Stimulated activated CD8-positive, alpha-beta memory T cell treated with anti-CD3 and anti-CD28 coated beads, Interleukin-4, amount 100 ng/mL, for 1 hour (primary cell): ENCODE measurements around the gene GALNT12.

ENCODE experiments used
- DNase-seq, 2 donors: peaks; one replicate each; pipeline ENCODE4 v3.0.0-alpha.2; 2020; ENCODE audit warnings: low read depth in 2 of 2, low spot score in 1 of 2

Gene GALNT12, protein sequence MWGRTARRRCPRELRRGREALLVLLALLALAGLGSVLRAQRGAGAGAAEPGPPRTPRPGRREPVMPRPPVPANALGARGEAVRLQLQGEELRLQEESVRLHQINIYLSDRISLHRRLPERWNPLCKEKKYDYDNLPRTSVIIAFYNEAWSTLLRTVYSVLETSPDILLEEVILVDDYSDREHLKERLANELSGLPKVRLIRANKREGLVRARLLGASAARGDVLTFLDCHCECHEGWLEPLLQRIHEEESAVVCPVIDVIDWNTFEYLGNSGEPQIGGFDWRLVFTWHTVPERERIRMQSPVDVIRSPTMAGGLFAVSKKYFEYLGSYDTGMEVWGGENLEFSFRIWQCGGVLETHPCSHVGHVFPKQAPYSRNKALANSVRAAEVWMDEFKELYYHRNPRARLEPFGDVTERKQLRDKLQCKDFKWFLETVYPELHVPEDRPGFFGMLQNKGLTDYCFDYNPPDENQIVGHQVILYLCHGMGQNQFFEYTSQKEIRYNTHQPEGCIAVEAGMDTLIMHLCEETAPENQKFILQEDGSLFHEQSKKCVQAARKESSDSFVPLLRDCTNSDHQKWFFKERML

DNA sequence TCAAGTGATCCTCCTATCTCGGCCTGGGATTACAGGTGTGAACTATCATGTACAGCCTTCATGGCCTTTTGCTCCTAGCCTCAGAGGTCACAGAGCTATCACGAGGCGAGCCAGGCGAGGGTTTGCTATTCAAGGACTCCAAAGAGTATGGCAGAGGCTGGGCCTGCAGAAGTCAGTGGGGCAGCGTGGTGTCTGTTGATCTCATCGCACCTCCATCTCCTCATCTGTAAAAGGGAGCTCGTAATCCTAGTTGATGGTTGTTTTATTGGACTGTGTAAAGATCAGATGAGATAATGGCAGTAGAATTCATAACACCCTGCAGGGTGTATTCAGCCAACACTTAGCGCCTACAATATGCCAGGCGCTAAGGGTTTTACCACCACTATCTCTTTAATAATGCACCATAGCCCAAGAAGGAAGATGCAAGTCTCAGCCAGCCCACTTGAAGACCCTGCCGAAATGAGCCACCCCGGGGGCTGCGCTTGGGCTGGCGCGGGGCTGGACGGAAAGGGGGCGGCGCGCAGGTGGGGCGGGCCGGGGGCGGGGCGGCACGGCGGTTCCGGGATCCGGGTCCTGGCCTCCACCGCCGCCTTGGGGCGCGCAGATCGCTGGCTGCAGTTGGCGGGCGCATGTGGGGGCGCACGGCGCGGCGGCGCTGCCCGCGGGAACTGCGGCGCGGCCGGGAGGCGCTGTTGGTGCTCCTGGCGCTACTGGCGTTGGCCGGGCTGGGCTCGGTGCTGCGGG lies at the start of gene GALNT12:
Gene GALNT12 (plus strand): TSS at position 601 of the 744 bp plus-strand sequence. CDS start 29 bp downstream, at position 630.
- DNase-seq: no peak

DNA sequence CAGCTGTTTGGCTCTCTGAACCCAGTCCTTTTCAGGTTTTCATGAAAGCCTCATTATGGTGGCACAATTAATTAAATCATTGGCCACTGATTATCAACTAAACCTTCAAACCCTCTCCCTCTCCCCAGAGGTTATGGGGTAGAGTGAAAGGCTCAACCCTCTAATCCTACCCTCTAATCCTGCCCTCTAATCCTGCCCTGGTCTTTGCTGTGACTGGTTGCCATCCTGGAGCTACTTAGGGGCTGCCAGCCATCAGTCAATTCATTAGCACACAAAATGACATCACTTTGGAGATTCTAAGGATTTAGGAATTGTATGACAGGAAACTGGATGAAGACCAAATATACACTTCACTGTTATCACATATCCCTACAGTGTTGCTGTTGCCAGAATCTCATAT lies 47.2 kb upstream of the GALNT12 start:
- DNase-seq: no peak

DNA sequence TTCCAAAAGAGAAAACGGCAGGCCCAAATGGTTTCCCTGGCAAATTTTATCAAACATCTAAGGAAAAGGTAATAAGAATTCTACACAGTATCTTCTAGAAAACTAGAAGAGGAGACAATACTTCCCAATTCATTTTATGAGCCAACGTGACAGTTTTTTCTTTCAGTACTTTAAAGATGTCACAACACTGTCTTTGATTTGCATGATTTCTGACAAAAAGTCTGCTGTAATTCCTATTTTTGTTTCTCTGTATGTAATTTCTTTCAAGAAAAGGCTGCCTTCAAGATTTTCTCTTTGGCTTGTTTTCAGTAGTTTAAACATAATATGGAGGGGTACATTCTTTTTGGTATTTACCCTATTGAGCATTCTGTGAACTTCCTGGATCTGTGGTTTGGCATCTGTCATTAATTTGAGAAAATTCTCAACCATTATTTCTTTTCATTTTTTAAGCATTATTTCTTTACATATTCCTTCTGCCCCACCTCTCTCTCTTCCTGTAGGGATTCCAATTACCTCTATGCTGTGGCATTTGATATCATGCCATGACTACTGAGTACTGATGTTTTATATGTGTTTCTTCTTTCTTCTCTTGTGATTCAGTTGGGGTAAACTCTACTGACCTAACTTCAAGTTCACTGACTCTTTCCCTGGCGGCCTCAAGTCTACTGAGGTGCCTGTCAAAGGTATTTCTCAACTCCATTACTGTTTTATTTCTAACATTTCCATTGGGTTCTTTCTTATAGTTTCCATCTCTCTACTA lies 43.3 kb upstream of the GALNT12 start:
- no peak for DNase-seq

DNA sequence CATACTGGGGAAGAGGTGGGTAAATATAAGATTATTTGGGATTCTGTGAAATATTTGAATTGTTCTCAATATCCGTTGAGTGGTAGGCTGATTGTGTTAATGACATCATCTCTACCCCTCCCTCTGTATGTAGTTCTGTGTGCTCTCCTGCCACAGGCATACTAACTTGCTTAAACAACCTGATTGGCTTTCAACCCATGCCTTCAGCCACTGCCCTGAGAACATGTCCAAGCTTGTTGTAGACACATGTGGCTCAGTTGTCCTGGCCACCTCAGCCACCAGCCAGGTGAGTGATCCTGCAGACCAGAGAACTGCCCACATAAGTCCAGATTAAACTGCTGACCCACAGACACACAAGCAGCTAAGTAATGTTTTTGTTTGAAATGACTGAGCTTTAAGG lies 42.2 kb upstream of the GALNT12 start:
- DNase-seq: no peak

DNA sequence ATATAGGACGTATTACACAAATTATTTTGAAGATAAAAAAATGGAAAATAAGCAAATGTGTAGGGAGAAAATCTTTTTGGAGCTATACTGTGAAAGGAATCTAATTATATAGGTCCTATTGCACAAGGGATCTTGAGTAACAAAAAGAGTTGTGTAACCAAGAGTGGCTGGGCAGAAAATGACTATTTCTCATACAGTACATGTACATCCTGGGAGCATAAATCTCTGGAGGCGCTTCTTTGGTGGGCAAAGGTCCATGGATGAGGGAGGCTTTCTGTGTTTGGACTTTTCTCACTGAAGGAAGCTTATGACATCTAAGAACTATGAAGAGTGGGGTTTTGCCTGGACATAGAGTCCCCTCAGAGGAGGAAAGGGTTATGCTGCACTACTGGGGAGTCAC lies 40.9 kb upstream of the GALNT12 start:
- DNase-seq: no peak

DNA sequence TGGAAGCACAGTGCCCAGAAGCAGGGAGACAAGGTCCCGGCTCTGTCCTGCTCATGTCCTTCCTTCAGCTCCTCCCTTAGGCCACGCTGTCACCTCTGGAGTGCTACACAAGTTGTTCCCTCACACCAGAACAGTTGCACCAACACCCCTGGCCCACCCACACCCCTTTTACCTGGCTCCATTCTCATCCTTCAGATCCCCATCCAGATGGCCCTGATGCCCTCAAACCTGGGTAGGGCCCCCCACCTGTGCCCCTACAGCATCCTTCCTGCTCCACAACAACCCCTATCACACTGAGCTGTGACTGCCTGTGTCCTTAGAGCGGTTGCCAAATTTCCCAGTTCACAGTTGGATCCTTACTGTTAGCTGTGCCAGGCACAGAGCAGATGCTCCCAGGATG lies 40.3 kb upstream of the GALNT12 start:
- DNase-seq: no peak

DNA sequence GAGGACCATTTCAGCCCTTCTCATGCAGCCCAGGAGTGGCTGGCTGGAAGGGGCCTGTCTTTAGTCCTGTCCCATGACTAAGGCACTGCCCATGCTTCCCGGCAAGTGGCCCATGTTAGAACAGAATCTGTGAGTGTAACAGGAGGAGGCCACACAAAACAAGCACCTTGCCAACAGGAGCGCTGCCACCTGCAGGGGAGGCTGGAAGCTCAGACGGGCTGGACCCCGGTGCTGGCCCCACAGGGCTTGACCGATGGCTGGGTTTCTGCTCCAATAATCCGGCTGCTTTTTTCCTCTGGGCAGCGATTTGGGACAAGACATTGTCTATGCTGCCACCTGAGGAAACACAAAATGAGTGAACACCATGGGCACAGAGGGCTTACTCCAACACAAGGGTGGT lies 39.6 kb upstream of the GALNT12 start:
- DNase-seq: no peak

DNA sequence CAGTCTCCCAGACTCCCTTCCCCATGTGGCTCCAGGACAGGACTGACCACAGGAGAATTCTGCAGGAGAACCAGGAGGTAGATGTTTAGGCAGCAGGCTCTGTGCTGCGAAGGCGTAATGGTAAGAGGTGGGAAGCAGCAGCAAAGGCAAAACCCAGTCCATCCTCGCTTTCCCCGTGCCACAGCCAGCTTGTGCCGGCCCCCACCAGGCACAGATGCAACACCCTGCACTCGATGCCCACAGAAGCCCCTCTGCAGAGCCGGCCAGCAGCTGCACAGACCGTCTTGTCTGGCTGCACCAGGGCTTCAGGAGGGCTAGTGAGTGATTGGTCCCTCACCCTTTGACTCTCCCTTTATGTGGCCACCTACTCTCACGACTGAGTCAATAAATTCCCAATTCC lies 39.1 kb upstream of the GALNT12 start:
- DNase-seq: no peak

DNA sequence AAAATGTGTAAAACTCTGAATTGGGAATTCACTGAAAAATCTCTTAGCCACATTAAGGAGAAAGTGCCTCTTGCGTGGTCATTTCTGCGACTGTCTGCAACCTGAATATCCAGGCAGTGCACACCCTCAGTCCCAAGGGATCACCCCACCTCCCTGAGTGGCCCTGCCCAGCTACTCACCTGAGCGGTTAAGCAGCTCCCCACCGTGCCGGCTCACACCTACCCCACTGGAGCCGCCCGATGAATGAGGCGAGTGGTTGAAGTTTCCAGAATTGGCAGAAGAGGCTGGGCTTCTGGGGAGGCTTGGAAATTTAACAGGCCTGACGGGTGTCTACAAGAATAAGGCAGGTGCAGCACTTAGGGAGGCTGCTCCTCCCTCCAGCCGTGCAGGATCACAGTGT lies 36.8 kb upstream of the GALNT12 start:
- no peak for DNase-seq

DNA sequence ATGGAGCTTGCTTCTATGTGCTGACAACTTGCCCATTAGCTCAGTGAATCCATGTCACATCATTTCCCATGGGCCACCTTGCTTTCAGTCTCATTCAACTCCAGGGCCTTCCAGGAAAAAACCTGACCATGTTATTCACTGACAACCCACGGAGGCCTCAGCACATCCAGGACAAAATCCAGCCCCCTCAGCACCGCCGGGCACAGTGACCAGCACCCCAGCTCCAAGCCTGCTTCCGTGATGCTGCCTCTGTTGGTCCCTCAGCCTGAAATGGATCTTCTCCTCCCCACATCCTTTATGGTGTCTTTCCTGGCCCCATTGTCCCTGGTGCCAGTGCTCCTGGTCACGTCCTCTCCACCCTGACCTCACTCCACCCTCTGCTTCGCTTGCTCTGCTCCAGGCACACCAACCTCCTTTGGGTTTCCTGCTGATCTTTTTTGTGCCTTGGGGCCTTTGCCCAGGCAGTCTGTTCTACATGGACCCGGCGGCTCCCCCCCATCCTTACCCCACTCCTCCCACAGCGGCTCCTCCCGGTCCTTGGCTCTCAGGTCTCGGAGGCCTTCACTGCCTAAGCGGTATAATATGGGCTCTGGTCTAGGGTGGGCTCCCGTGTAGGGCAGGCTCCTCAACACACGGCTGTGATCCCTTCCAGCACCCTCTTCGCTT lies 36.1 kb upstream of the GALNT12 start:
- no peak for DNase-seq

DNA sequence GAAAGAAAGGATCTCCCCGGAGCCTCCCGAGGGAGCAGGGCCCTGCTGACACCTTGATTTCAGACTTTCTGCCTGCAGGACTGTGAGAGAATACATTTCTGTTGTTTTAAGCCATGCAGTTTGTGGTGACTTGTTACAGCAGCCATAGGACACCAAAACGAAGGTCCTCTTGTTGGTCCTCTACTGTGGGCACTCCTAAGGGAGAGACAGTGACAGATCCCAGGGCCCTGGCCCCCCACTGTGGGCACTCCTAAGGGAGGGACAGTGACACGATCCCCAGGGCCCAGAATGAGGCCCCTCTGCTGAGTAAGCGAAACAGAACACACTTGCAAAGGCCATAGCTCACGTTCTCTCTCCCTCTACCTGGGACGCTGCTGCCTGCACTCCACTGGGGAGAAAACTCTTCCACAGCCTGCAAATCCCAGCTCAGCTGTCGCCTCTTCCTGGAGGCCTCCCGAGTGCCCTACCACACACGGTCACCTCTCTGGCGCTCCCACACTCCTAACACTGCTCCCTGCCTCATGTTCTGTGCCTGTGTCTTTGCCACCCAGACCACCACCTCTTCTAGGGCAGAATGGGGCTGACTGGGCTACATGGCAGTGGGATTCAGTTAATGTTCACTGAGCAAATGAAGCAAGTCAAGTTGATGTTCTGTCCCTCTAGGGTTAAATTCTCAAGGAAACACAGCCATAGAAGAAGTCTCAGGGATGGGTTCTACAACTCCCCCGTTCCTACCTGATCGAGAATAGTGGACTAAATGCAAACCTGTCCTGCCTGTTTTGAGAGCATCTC lies 34.9 kb upstream of the GALNT12 start:
- no peak for DNase-seq

DNA sequence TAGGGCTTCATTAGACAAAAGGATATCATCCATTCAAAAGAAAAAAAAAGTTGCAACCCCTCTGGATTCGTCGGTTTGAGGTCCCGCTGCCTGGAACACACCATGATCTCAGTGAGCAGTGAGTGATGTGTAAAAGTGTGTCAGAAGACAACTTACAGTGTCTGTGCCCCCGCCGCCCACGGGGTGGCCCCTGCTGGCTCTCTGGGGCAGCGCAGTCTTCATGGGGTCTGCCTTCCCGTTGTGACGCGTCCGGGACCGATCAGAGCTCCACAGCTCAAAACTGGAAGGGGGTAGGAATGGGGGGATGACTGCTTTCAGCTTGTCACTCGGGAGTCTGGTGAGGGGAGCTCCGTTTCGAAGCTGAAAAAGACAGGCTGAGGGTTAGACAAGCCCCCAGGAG lies 33.7 kb upstream of the GALNT12 start:
- DNase-seq: no peak

DNA sequence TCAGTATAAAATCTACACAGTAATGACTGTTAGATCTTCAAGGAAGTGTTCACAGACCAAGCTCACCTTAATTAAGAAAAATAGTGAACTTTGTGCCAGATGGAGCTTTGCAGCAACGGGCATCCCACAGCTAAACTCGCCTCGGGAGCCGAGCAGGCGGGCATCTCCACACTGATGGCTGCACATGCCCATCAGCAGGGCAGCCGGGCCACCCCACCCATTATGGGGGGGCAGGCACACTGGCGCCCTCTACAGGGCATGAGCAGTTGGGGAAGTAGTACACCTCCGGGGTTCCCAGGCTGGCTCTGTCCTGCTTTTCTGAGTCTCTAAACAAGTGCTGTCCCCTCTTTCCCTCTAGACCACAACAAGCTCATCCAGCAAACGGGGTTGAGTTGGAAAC lies 32.7 kb upstream of the GALNT12 start:
- no peak for DNase-seq

DNA sequence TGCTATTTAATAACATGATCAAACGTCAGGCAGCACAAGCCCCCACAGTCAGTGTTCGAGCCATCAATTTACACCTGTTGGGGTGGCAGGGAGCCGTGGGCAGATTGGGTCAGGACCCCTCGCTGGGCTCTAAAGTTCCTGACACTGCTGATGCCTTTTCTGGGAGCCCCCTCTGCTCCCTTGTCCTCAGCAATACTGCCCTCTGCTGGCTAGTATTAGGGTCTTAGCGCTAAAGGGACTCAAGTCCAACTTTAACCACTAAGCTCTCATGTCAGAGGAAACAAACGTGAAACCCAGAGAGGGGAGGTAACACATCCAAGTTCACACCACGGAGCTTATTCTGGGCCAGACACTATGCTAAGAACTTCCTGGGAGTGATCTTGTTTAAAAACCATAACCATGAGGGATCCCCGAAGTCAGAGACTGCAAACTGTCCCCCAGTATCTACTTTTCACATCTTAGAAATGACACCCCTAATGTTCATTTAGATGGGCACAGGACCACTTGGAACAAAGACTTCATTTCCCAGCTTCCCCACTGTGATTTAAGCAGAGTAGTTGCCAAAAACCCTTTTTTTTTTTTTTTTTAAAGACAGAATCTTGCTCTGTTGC lies 31.5 kb upstream of the GALNT12 start:
- no peak for DNase-seq

DNA sequence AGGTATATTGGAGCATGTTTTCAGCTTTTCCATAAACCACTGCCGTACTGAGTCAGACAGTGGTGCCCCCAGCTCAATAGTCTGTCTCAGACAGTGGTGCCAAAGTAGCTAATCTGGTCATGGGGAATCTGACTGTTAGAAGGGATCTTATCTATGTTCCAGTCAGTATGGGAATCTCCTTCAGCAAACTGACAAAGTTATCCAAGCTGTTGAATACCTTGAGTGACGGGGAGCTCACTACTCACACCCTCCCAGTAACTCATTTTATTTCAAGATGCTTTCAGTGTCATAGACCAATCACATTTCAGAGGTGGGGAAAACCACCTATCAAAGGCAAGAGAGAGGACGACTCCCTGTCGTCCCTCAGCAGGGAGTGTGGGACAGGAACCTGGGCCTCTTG lies 29.9 kb upstream of the GALNT12 start:
- DNase-seq: no peak

DNA sequence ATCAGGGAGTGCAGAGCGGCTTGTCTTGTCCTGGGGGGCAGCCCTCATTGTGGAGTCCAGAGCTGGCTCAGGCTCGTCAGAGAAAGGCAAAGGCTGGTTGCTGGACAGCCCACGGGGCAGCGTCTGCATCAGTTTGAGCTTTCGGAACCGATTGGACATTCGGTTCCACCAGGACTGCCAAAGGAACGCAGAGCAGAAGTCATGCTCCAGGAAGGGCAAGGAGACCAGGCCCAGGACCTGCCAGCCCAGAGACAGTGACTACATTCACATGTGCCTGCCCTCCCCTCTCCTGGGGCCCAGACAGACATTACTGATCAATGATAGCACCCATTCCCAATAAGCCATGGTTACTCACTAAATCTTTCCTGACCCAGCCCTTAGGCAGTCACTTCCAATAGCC lies 29.2 kb upstream of the GALNT12 start:
- no peak for DNase-seq

DNA sequence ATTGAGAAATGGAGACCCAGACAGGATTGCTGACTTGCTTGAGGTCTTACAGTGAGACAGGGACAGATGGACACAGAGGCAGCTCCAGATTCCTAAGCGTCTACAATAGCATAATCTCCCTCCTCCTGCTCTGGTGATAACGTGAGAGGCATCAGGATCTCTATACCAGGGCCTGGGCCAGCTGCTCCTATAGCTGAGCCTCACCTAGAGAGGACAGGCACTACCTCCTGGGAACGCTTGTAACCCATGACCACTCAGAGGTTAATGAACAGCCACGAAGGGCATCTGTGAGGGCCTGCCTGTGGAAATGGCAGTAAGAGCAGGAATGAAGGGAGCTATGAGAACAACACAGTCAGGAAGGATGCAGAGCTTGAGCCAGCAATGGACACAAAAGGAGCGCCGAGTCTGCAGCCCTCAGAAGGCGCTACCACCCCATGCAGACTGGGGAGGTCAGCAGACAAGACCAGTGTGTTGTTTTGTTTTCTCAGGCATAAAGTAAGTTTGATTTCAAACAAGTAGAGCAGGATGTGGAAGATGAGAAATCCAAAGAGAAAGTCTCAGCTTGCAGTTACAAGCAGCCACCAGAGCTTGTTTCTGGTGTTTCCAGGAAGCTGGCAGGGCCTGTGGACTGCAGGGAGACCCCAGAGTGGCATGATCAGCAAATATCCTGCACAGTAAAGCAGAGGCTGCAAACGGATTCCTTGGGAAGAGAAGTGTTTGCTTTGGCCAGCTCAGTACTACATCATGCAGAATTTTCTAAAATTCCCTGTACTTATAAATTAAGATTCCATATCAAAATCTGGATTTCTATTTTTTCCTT lies 28.5 kb upstream of the GALNT12 start:
- no peak for DNase-seq

DNA sequence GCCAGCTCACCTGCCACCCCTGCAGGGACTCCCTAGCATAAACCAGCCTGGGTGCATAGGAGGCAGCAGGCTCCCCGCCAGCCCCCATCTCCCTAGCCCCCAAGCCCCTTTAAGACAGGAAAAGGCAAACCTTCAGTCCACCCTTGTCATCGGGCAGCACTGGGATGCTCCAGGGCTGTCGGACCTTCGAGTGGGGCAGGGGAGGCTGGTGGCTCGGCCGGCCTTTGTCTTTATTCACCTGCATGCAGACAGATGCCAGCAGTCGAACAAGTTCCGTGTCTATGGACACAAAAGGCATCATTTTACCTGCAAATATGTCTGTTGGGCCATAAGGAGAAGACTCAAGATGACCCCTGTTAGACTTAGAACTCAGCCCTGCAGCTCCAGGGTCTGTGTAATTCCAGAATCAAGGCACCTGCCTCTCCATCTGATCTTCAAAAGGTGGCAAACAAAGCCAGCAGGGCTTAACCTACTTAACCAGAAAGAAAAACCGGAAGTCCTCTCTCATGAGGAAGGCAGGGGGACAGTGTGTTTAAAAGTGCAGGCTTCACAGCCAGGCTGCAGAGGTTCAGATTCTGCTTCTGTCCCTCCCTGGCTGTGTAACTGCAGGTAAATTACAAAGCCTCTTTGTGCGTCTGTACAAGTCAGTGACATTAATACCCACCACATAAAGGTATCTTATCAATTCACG lies 27.3 kb upstream of the GALNT12 start:
- DNase-seq: no peak
